Fibroblast of lung (primary cell): ENCODE data around the gene IGSF21.

Experiments
- CTCF ChIP-seq, 2 donors: IDR thresholded peaks in 1 of 2; conservative IDR thresholded peaks in 1 of 2; 1 replicate in 1 of 2; 2 replicates in 1 of 2; pipeline ENCODE4 v1.5.1; 2011 to 2012; ENCODE audit warnings: low read length in 2 of 2, control low read depth in 1 of 2, inconsistent platforms in 1 of 2, low read depth in 1 of 2, mild to moderate bottlenecking in 1 of 2
- EZH2 ChIP-seq: IDR thresholded peaks from 2 replicates; pipeline ENCODE4 v1.5.1; 2012; ENCODE audit warnings: low read length, control low read depth, mild to moderate bottlenecking; ENCODE audit errors: missing control alignments

GRCh38 chr1:18325136-18325535 is 217.5 kb downstream of the IGSF21 start:
- TF ChIP-seq CTCF (conservative IDR thresholded peaks at IDR 0.05 in 1 of 2, IDR thresholded peaks at IDR 0.05 in 1 of 2; ENCODE audit: low read depth in 1 of 2, low read length in 2 of 2) (no peak), EZH2 (no peak)
